HG02943 (cell line): ENCODE data around the gene MBD3.
A peak's percentile ranks its signal among the peaks of the same experiment; 100 is the strongest.

Experiments
- ATAC-seq: cut with Tn5 transposase; IDR thresholded peaks from one replicate; pipeline ENCODE4 v1.9.1; 2021; ENCODE audit warnings: mild to moderate bottlenecking, low read depth, moderate library complexity; ENCODE audit not compliant: unreplicated experiment

MBD3 gene

DNA sequence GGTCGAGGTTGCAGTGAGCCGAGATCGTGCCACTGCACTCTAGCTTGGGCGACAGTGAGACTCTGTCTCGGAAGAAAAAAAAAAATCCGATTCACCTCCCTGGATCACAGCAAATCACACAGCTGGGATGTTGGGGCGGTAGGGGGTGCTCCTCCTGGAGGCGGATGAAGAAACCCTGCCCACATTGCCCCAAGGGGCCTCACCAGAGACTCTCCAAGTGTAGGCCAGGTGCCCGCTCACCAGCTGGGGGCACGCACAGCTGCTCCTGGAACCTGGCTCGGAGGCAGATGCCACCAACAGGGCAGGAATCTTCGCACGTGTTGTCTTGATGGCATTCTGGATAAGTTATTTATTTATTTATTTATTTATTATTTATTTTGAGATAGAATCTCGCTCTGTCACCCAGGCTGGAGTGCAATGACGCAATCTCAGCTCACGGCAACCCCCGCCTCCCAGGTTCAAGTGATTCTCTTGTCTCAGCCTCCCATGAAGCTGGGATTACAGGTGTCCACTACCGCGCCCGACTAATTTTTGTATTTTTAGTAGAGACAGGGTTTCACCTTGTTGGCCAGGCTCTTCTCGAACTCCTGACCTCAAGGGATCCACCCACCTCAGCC lies 9.5 kb upstream of the MBD3 start:
- ATAC-seq: no peak

DNA sequence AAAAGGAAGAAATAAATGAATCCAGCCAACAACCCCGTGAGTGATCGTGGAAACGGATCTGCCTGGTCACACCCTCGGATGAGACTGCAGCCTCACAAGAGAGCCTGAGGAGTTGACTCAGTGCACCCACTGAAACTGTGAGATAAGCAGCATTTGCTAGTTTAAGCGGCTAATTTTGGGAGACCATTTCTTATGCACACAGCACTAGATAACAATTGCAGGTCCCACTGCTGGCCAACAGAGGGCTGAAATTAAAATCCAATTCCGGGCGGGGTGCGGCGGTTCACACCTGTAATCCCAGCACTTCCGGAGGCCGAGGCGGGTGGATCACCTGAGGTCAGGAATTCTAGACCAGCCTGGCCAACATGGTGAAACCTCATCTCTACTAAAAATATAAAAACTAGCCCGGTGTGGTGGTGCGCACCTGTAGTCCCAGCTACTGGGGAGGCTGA lies 9.0 kb upstream of the MBD3 start:
- ATAC-seq: no peak

DNA sequence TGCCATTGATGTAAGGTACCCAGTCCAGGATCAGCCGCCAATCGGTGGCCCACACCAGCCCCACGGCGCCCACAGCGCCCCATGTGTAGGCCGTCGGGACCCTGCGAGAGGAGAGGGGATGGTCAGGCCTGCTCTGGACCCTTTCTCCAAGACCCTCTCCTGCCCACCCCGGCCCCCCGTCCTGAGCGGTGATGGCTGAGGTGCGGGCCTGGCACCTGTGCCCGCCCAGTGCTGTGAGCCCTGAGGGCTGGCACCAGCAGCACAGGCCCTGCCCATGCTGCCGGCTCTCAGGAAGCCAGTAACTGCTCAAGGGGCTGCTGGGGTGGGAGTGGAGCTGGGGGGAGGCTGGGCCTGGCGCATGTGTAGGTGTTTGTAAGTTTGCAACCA lies 6.8 kb upstream of the MBD3 start:
- ATAC-seq: no peak

DNA sequence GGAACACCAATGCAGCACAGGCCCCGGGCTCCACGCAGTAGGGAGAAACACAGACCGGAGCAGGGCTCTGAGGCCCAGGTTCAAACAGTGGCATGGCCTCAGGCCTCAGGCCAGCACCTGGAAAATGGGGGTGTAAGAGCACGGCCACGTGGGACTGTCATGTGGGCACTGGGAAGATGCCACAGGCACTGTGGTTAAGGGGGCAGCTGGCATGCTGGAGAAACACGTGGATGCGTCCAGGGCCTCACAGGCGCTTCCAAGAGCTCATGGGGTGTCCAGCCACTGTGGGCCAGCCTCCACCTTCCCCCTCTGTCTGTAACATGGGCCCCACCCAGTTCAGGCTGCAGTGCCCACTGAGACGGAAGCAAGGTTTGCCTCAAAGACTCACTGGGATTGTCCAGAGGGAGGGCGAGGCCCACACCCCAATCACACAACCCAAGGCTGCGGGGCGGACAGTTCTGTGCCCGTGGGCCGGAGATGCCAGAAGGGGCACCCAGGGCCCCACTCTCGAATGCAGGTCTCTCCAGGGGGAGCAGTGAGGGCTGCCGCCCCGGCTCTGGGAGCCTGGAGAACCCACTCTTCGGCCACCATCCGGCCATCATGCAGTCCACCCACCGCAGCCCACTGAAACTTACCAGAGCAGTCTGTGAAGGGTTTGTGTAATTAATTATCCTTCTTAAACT lies 6.3 kb upstream of the MBD3 start:
- ATAC-seq: no peak

- no peak for ATAC-seq
These were observed 772 bp upstream of the MBD3 start for GRCh38 chr19:1593501-1593772.

GRCh38 chr19:1592024-1592754 lies 476 bp downstream of the MBD3 start:
- peak; percentile 60 for ATAC-seq

GRCh38 chr19:1591421-1592023 lies 1.1 kb downstream of the MBD3 start:
- ATAC-seq: no peak

GRCh38 chr19:1590641-1591397 lies 1.8 kb downstream of the MBD3 start:
- no peak for ATAC-seq

GRCh38 chr19:1587872-1588271 lies 4.8 kb downstream of the MBD3 start:
- no peak for ATAC-seq

GRCh38 chr19:1585243-1585580 lies 7.5 kb downstream of the MBD3 start:
- no peak for ATAC-seq

DNA sequence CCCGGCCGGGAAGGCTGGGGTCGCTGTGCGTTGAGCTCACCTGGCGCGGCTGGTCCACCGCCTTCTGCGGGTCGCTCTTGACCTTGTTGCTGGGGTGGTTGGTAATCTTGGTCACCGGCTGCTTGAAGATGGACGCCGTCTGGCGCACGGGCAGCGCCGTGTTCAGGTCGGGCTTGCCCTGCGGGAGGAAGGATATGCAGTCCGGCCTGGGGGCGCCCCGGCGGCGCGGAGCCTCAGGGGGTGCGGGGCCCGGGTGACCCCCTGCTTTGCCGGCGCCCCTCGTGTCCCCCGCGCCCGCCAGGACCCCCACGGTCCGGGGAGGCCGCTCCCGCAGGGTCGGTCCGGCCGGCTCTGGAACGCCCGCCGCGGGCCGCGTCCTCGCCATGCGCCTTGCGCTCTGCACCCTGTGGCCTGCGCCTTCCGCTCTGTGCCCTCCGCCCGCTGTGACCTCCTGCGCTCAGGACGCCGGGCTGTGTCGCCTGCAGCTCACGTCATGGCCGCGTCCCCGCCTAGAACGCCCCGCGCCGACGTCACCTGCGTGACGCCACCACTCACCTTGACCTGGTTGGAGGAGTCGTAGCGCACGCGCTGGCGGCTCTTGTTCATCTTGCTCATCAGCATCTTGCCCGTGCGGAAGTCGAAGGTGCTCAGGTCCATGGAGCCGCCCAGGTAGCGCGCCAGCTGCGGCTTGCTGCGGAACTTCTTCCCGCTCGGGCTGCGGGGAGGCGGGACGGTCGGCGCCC lies 8.0 kb downstream of the MBD3 start:
- no peak for ATAC-seq

- ATAC-seq: no peak
These were observed 10.5 kb downstream of the MBD3 start for GRCh38 chr19:1582201-1582600.

DNA sequence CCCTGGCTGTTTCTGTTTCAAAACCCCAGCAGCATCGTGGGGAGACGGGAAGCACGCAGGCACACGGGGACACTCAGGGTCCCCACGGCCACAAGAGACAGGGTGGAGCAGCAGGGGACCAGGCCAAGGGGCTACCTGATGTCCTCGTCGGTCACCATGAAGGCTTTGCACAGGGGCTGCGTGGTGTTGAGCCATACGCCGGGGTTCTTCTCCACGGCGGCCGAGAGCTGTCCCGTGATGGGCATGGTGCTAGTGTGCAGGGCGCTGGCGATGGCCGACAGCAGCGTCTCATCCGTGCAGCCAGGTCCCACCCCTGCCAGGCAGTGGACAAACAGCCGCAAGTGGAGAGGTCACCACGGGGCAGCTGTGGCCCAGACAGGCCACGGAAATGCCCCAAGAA lies 11.7 kb downstream of the MBD3 start:
- ATAC-seq: no peak

- no peak for ATAC-seq
These were observed 12.3 kb downstream of the MBD3 start for GRCh38 chr19:1580382-1580781.

DNA sequence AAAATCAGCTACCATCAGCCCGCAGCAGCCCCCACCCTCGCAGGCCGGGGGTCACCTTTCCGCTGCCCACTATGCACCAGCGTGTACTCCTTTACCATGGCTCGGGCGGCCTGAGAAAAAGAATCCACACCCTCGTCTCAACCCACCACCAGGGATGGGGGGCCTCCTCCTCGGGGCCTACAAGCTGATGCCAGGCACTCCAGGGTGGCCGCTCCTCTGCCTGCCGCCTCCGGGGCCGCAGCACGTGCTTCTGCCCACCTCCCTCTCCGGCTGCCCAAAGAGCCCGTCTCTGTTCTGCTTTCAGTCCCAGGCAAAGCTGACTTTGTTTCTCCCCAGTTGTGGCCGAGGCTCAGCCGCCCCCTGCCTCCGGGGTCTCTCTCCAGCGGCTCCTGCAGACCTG lies 13.4 kb downstream of the MBD3 start:
- no peak for ATAC-seq

- ATAC-seq: no peak
These were observed 14.6 kb downstream of the MBD3 start for GRCh38 chr19:1577929-1578618.

DNA sequence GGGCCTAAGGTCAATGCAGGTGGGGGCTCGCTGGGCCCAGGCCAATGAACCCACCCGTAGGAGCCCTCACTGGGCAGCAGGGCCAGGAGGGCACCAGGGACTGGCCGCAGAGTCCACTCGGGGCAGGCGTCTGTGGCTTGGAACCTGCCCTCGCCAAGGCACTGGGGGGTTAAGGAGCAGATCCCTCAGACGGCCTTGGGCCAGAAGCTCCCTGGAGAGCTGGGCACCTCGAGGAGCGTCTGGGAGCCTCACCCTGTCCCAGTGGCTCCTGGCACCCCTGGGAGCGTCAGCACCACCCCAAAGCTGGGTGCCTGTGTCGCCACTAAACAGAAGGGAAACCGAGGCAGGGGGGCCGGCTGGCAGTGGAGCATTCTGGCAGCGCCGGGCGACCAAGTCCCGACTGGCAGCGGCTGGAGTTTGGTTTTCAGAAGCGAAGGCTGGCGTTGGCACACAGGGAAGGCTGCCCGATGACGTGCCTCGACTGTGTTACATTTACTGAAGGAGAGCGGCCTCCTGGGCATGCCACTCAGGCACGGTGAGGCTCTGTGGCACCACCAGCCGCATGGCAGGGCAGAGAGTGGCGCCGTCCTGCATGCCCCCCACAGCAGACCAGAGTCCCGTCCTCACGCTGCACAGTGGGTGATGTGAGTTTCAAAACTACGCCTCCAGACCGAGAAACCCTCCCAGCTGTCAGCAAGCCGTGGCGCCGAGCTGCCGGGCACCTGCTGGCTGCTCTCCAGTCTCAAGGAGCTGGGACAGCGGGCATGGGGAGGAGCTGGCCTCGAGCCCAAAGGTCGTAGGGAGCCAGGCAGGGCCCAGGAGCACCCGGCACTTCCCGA lies 15.4 kb downstream of the MBD3 start:
- ATAC-seq: no peak

DNA sequence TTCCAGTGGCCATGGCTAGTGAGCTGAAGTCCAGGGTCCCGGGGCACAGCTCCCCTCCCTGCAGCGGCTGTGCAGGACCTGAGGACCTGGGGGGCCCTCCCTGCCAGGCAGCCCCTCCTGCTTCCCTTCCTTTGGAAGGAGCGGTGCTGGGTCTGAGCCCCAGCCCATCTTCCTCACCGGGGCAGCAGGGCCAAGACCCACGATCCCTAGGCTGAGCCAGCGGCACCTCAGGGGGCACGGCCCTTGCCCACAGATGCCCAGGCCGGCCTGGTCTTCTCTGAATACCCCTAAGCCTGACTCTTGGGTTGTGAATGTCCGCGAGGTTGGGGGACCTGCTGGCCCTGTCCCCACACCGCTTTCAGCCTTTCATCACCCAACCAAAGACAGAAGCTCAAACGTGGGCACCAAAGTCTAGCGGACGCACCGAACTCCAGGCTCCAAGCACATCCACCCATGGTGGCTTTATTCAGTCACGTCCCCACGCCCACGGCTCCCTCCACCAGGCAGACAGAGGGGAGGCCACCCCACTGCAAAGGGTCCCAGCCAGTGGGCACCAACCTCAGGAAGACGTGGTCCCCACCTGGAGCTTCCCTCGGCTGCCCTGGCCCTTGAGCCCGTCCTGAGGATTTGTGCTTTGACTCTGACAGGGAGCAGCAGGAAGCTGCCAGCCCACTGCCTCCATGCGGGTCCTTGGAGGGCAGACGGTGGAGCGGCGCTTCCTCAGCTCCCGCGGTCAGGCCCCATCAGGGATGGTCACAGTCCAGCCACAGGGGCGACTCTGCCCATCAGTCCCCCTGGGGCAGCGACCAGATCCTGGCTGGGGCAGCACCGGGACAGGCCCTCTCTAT lies 16.2 kb downstream of the MBD3 start:
- ATAC-seq: no peak
